Activated CD8-positive, alpha-beta T cell treated with anti-CD3 and anti-CD28 coated beads for 36 hours (primary cell): ENCODE measurements around the gene KLHL42. TPM values are rescaled to one million over a fixed set of nuclear protein-coding genes. Genes with fewer than 3 reads are reported as not detected.

ENCODE experiments used
- ATAC-seq: fragments of 200-7000 bp; cut with Tn5 transposase; one replicate; pipeline ENCODE4 v1.10.0; 2021; ENCODE audit warnings: mild to moderate bottlenecking, moderate library complexity
- CTCF ChIA-PET: fragments of 350-600 bp; sonication (Branson Sonifier 250); formaldehyde crosslinking; loops from one replicate; lab custom pipeline; 2021; ENCODE audit warnings: antibody characterized with exemption; lab: Charles Lee
- POLR2A ChIA-PET: fragments of 350-600 bp; sonication (Branson Sonifier 250); formaldehyde crosslinking; loops from one replicate; lab custom pipeline; 2021; ENCODE audit warnings: antibody characterized with exemption; lab: Charles Lee
- DNase-seq: peaks from one replicate; pipeline ENCODE4 v3.0.0-alpha.2; 2020
- H3K27ac Mint-ChIP-seq: one replicate; pipeline ENCODE4 v1.8.0; 2021; ENCODE audit warnings: mild to moderate bottlenecking, mixed read lengths
- H3K27me3 Mint-ChIP-seq: one replicate; pipeline ENCODE4 v1.8.0; 2021; ENCODE audit warnings: mixed read lengths
- H3K36me3 Mint-ChIP-seq: one replicate; pipeline ENCODE4 v1.8.0; 2021; ENCODE audit warnings: low read depth, mixed read lengths
- H3K4me1 Mint-ChIP-seq: one replicate; pipeline ENCODE4 v1.8.0; 2021; ENCODE audit warnings: low read depth, mixed read lengths
- H3K4me3 Mint-ChIP-seq: one replicate; pipeline ENCODE4 v1.8.0; 2021; ENCODE audit warnings: mild to moderate bottlenecking, moderate library complexity, mixed read lengths
- H3K9me3 Mint-ChIP-seq: one replicate; pipeline ENCODE4 v1.8.0; 2021; ENCODE audit warnings: mixed read lengths
- intact Hi-C: fragments of 100-400 bp; cut with micrococcal nuclease; formaldehyde crosslinking; loops from one replicate; pipeline ENCODE4 v1.10.0; 2022
- total RNA-seq, 2 experiments: library from RNA; stranded (reverse); gene quantifications; one replicate each; pipeline ENCODE4 v1.2.3, GENCODE V29; 2021
- TF ChIP-seq, protein P1 (sequence below): fragments of 200-600 bp; IDR thresholded peaks from one replicate; pipeline ENCODE4 v1.8.0; 2022; ENCODE audit warnings: antibody characterized with exemption, mild to moderate bottlenecking

KLHL42 gene
- total RNA-seq, 2 experiments from 2014 or later = 10.2 to 11.3 TPM

DNA sequence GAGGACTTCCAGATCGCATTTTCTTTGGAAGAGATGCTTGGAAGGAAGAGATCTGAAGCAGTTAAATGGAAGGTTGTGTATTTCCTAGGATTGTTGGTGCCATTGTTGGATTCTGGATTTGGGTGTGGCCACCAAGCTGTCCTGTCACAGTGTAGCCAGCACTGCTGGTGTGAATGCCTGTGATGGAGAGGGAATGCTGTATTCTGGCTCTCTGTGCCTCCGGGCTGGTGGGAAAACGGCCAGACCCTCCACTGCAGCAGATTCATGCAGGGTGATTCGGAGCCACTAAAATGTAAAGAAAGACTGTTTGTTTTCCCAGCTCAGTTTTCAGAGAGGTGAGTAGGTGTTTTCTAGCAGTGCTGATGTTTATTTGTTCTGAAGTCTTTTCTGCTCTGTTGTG lies 30.7 kb downstream of the KLHL42 start:
- DNase-seq (no peak), ATAC-seq (no peak)
- peaks cover 32% of the 10 kb centered on the region for H3K4me1 Mint-ChIP-seq
- POLR2A ChIA-PET = interaction anchor here (1.0 kb wide), 1 partner anchor 11 kb away, joined by 5 read pairs; no protein-coding TSS in a partner anchor
- no peaks in the 10 kb centered on the region for H3K36me3 Mint-ChIP-seq
- TF ChIP-seq, protein P1, sequence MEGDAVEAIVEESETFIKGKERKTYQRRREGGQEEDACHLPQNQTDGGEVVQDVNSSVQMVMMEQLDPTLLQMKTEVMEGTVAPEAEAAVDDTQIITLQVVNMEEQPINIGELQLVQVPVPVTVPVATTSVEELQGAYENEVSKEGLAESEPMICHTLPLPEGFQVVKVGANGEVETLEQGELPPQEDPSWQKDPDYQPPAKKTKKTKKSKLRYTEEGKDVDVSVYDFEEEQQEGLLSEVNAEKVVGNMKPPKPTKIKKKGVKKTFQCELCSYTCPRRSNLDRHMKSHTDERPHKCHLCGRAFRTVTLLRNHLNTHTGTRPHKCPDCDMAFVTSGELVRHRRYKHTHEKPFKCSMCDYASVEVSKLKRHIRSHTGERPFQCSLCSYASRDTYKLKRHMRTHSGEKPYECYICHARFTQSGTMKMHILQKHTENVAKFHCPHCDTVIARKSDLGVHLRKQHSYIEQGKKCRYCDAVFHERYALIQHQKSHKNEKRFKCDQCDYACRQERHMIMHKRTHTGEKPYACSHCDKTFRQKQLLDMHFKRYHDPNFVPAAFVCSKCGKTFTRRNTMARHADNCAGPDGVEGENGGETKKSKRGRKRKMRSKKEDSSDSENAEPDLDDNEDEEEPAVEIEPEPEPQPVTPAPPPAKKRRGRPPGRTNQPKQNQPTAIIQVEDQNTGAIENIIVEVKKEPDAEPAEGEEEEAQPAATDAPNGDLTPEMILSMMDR = no peak
- CTCF ChIA-PET = interaction anchor here (4.9 kb wide), 1 partner anchor 11 kb away, joined by 24 read pairs; no protein-coding TSS in a partner anchor
- H3K9me3 Mint-ChIP-seq = peaks cover 5% of the 10 kb centered on the region
- intact Hi-C loops = no loop called here
- H3K4me3 Mint-ChIP-seq = no peak overlapping the region
- H3K27me3 Mint-ChIP-seq = peaks cover 20% of the 10 kb centered on the region
- H3K27ac Mint-ChIP-seq = no peak overlapping the region

DNA sequence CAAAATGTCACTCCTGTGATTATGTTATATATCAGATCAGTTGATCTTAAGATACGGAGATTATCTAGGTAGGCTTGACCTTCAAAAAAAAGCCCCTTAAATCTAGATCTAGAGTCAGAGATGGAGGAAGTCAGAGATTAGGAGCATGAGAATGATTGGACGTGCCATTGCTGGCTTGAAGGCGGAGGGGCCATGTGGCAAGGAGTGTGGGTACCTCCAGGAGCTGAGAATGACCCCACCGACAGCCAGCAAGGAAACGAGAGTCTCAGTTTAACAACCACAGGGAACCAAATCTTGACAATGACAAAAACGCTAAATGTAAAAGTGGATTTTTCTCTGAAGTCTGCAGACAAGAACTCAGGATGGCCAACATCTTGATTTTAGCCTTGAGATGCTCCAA lies 32.5 kb downstream of the KLHL42 start:
- intact Hi-C loops = no loop called here
- DNase-seq (no peak), ATAC-seq (no peak)
- H3K27ac Mint-ChIP-seq = no peak overlapping the region
- peaks cover 22% of the 10 kb centered on the region for H3K27me3 Mint-ChIP-seq
- peaks cover 23% of the 10 kb centered on the region for H3K4me1 Mint-ChIP-seq
- ChIA-PET POLR2A (interaction anchor here (1.2 to 1.3 kb wide), 2 partner anchors 8 to 16 kb away, joined by 3 to 4 read pairs; no protein-coding TSS in a partner anchor), CTCF (interaction anchor here (4.9 kb wide), 1 partner anchor 9 kb away, joined by 24 read pairs; no protein-coding TSS in a partner anchor)
- H3K36me3 Mint-ChIP-seq = no peaks in the 10 kb centered on the region
- H3K9me3 Mint-ChIP-seq = peaks cover 5% of the 10 kb centered on the region
- TF ChIP-seq, protein P1 = no peak
- H3K4me3 Mint-ChIP-seq = no peak overlapping the region

DNA sequence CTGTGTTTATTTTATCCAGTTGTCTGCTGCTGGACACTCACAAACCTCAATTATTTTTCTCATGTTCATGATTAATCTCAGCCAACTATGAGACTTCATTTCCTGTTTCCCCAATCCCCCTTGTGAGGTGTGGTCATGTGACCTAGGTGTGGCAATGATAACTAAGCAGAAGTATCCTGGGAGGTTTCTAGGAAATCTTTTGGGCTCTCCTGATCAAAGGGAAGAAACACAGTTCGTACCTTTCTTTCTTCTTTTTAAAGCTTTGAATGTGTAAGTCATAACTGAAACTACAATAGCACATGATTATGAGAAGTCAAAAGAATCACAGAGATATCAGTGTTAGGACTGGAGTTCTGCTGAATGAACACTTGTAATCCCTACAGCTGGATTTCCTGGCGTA lies 34.4 kb downstream of the KLHL42 start:
- TF ChIP-seq, protein P1 = no peak
- Mint-ChIP-seq H3K9me3 (peaks cover 5% of the 10 kb centered on the region), H3K4me1 (peaks cover 19% of the 10 kb centered on the region), H3K27me3 (peaks cover 21% of the 10 kb centered on the region), H3K27ac (no peak overlapping the region), H3K36me3 (no peaks in the 10 kb centered on the region), H3K4me3 (no peak overlapping the region)
- intact Hi-C loops = no loop called here
- DNase-seq = no peak
- ATAC-seq = no peak
- ChIA-PET CTCF (interaction anchor here (0.7 to 1.8 kb wide), 4 partner anchors 10 to 126 kb away, joined by 3 to 5 read pairs (median 3); partner anchors contain the start of genes KLHL42 and MANSC4), POLR2A (interaction anchor here (1.5 kb wide), 1 partner anchor 9 kb away, joined by 5 read pairs; no protein-coding TSS in a partner anchor)

DNA sequence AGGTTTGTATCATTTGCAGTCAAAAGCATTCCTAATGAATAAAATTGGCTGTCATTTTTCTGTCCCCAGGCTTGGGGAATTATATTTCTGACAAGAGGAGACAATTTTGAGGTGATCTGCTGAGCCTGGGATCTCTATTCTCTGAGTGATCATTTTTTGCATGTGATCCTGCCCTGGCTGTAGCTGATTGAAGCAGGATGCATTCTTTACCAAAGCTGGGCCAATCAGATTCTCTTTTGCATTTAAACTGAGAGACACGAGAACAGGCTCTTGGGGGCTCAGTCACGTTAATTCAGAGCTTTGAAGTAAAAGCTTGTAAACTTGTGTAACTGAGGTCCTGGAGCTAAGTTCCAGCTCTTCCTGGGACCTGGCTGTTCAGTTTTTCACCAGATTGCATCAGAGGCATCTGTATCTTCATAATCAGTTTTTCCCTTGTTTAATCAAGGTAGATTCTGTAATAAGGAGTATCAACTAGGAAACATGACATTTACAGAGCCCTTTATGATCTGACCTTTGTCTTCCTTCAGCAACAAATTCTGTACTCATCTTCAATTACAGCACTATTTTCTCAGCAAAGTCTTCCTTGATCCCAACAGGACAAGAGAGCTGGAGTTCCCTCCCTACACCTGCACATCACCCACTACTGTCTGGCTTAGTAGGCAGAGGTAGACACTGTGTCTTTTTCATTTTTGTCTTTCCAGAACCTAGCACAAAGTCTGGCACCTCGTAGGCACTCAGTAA lies 35.0 kb downstream of the KLHL42 start:
- peaks cover 19% of the 10 kb centered on the region for H3K4me1 Mint-ChIP-seq
- H3K4me3 Mint-ChIP-seq = no peak overlapping the region
- H3K27me3 Mint-ChIP-seq = peaks cover 25% of the 10 kb centered on the region
- H3K36me3 Mint-ChIP-seq = no peaks in the 10 kb centered on the region
- CTCF ChIA-PET = interaction anchor here (1.4 to 1.8 kb wide), 2 partner anchors 35 to 83 kb away, joined by 3 to 5 read pairs; partner anchors contain the start of genes KLHL42 and MANSC4
- TF ChIP-seq, protein P1 = no peak
- H3K9me3 Mint-ChIP-seq = peaks cover 5% of the 10 kb centered on the region
- H3K27ac Mint-ChIP-seq = no peak overlapping the region
- POLR2A ChIA-PET = interaction anchor here (1.0 to 1.5 kb wide), 2 partner anchors 9 to 43 kb away, joined by 3 to 5 read pairs; no protein-coding TSS in a partner anchor
- intact Hi-C loops = no loop called here
- no peak for DNase-seq
- no peak for ATAC-seq

DNA sequence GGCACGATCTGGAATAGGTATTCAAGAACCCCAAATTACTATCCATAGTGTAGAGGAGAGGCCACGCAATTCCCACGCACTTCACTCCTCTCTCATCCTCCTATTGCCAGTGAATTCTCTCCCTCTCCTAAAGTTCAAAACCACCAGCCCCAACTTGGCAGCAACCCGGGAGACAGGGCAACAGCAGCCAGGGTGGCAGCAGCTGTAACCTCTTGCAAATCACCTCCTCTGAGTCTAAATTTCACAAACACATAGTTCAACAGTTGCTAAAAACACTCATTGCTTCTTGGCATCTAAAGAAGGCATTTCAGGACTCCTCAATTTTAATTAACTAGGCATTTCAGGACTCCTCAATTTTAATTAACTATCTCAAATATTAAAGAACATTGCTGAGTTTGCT lies 37.7 kb downstream of the KLHL42 start:
- TF ChIP-seq, protein P1 = no peak
- H3K9me3 Mint-ChIP-seq = peaks cover 5% of the 10 kb centered on the region
- H3K4me3 Mint-ChIP-seq = no peak overlapping the region
- CTCF ChIA-PET = interaction anchor here (1.4 kb wide), 1 partner anchor 13 kb away, joined by 3 read pairs; no protein-coding TSS in a partner anchor
- POLR2A ChIA-PET = no interaction called here
- peaks cover 34% of the 10 kb centered on the region for H3K4me1 Mint-ChIP-seq
- DNase-seq = no peak
- no peak overlapping the region for H3K27ac Mint-ChIP-seq
- peaks cover 16% of the 10 kb centered on the region for H3K27me3 Mint-ChIP-seq
- H3K36me3 Mint-ChIP-seq = no peaks in the 10 kb centered on the region
- ATAC-seq = no peak
- intact Hi-C loops = no loop called here
